Measurements from ENCODE around the gene ST6GALNAC2.
A peak's percentile ranks its signal among the peaks of the same experiment; 100 is the strongest.
"Not testable (repeated sequence)": the region's sequence is repeated elsewhere in the genome, so short reads cannot be mapped to it uniquely, and the experiment has no call there.

ST6GALNAC2 gene

GRCh38 chr17:76523084-76524037 is 62.3 kb downstream of the ST6GALNAC2 start:
- no peak overlapping the region for H3K27ac ChIP-seq
- H3K27me3 ChIP-seq (replicated peaks) = no peaks in the 10 kb centered on the region
- TF ChIP-seq CTCF (IDR thresholded peaks at IDR 0.05; ENCODE audit: low read depth, low read length, missing control alignments) = peak; percentile 100
- in situ Hi-C loops (cut with HindIII; ENCODE audit: low pct_ligation_motif_present, low sequenced_read_pairs) = no loop called here
- H3K4me3 ChIP-seq (ENCODE audit: low read depth, low read length) = no peak overlapping the region
- no peak for DNase-seq
- H3K36me3 ChIP-seq (replicated peaks) = no peaks in the 10 kb centered on the region

GRCh38 chr17:76521683-76522082 is 64.0 kb downstream of the ST6GALNAC2 start:
- H3K4me3 ChIP-seq (ENCODE audit: low read depth, low read length); H3K27ac ChIP-seq; H3K27me3 ChIP-seq (replicated peaks); H3K36me3 ChIP-seq (replicated peaks); in situ Hi-C loops (cut with HindIII; ENCODE audit: low pct_ligation_motif_present, low sequenced_read_pairs); DNase-seq: not testable (repeated sequence)

- Histone ChIP-seq H3K27ac (no peak overlapping the region), H3K27me3 (replicated peaks) (no peaks in the 10 kb centered on the region), H3K4me3 (ENCODE audit: low read depth, low read length) (no peak overlapping the region), H3K36me3 (replicated peaks) (no peaks in the 10 kb centered on the region)
- no peak for DNase-seq
- in situ Hi-C loops (cut with HindIII; ENCODE audit: low pct_ligation_motif_present, low sequenced_read_pairs) = no loop called here
- no peak for TF ChIP-seq CTCF (IDR thresholded peaks at IDR 0.05; ENCODE audit: low read depth, low read length, missing control alignments)
Observed at GRCh38 chr17:76521262-76521661, 64.4 kb downstream of the ST6GALNAC2 start.

DNA sequence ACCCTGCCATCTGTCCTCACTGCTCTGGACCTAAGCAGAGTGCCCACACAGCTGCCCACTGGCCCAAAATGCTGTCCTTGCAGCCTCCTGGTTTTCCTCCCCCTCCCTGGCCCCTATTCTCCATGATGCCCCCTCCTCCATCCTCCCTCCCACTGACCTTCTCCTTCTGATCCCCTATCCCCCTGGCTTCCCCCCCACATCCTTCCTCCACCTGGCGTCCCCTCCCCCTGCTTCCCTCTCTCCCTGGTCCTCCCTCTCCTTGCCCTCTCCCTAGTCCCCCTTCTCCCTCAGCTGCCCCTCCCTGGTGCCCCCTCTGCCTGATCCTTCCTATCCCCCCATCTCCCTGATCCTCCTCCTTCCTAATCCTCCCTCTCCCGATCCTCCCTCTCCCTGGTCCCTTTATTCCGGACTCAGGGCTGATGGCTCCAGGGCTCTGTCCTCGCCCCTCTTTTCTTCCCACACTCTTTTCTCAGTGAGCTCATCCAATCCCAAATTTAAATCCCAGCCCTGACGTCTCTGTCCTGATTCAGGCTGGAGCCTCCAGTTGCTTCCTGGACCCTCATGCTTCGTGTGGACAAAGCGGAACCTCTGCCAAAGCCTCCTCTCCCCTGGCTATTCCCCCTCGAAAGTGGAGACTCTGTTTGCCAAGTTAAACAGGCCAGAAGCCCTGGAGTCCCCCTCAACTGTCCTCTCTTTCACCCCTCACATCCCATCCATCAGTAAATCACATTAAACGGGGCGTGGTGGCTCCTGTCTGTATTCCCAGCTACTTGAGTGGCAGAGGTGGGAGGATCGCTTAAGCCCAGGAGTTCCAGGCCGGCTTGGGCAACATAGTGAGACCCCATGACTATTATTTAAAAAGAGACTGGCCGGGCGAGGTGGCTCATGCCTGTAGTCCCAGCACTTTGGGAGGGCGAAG is 66.4 kb downstream of the ST6GALNAC2 start:
- TF ChIP-seq CTCF (IDR thresholded peaks at IDR 0.05; ENCODE audit: low read depth, low read length, missing control alignments) = no peak
- no peak overlapping the region for H3K4me3 ChIP-seq (ENCODE audit: low read depth, low read length)
- in situ Hi-C loops (cut with HindIII; ENCODE audit: low pct_ligation_motif_present, low sequenced_read_pairs) = no loop called here
- no peak for DNase-seq
- no peaks in the 10 kb centered on the region for H3K36me3 ChIP-seq (replicated peaks)
- no peak overlapping the region for H3K27ac ChIP-seq
- H3K27me3 ChIP-seq (replicated peaks) = no peaks in the 10 kb centered on the region

GRCh38 chr17:76517638-76518038 is 68.0 kb downstream of the ST6GALNAC2 start:
- Histone ChIP-seq H3K27me3 (replicated peaks) (no peaks in the 10 kb centered on the region), H3K36me3 (replicated peaks) (no peaks in the 10 kb centered on the region), H3K4me3 (ENCODE audit: low read depth, low read length) (no peak overlapping the region), H3K27ac (no peak overlapping the region)
- in situ Hi-C loops (cut with HindIII; ENCODE audit: low pct_ligation_motif_present, low sequenced_read_pairs) = no loop called here
- DNase-seq = no peak
- peak; percentile 11 for TF ChIP-seq CTCF (IDR thresholded peaks at IDR 0.05; ENCODE audit: low read depth, low read length, missing control alignments)

Measured in brain microvascular endothelial cell (primary cell).